ENCODE results near the gene SOCS1. TPM values are rescaled to one million over a fixed set of nuclear protein-coding genes. Genes with fewer than 3 reads are reported as not detected.
A peak's percentile ranks its signal among the peaks of the same experiment; 100 is the strongest.

The SOCS1 gene
- polyA plus RNA-seq, 1 of the 3 experiments (the other 2 are of a cell fraction), result 8.6 TPM

- no peak for TF ChIP-seq MEF2A (IDR thresholded peaks at IDR 0.05; ENCODE audit: borderline replicate concordance, low read depth)
- no peak for TF ChIP-seq GATA2 (CRISPR knock-in tag; IDR thresholded peaks at IDR 0.05)
- no peak for TF ChIP-seq POLR2AphosphoS5 (IDR thresholded peaks at IDR 0.05; ENCODE audit: low read depth, low read length)
- TF ChIP-seq MXI1 (IDR thresholded peaks at IDR 0.05; ENCODE audit: low read depth, low read length), result peak; percentile 22; the same call in 1 of the 2 replicates
- TF ChIP-seq EP300 (IDR thresholded peaks at IDR 0.05; ENCODE audit: borderline replicate concordance in 1 of 2, low read depth in 1 of 2, low read length in 1 of 2), result no peak
These were observed 879 bp downstream of the SOCS1 start (continued) for GRCh38 chr16:11254913-11255736.

GRCh38 chr16:11253995-11254912, 1.8 kb downstream of the SOCS1 start:
- 81% methylated on average over 23 of the region's 29 CpGs for WGBS (ENCODE audit: low lambda C conversion rate)
- peaks cover 25% of the 10 kb centered on the region for H3K79me2 ChIP-seq (ENCODE audit: insufficient read depth)
- H3K9me2 ChIP-seq, result no peaks in the 10 kb centered on the region
- no peak overlapping the region for H2AFZ ChIP-seq (ENCODE audit: low read depth)
- H3K27me3 ChIP-seq (ENCODE audit: insufficient read depth), result no peaks in the 10 kb centered on the region
- DNase-seq, result no peak
- ChIA-PET CTCF (interaction anchor here (0.7 to 14.4 kb wide), 30 partner anchors 8 to 316 kb away, joined by 3 to 318 read pairs (median 6); no protein-coding TSS in a partner anchor), POLR2A (no interaction called here)
- H4K20me1 ChIP-seq (ENCODE audit: insufficient read depth), result peaks cover 32% of the 10 kb centered on the region
- H3K27ac ChIP-seq (ENCODE audit: low read depth in 2 of 2, low read length in 1 of 2), result no peak overlapping the region
- peak overlapping the region; percentile 83 for H3K4me2 ChIP-seq
- TF ChIP-seq EP300 (IDR thresholded peaks at IDR 0.05; ENCODE audit: borderline replicate concordance in 1 of 2, low read depth in 1 of 2, low read length in 1 of 2) (no peak), NRF1 (IDR thresholded peaks at IDR 0.05; ENCODE audit: low read depth, low read length) (no peak), POLR2AphosphoS5 (IDR thresholded peaks at IDR 0.05; ENCODE audit: low read depth, low read length) (no peak), ELF1 (IDR thresholded peaks at IDR 0.05) (no peak), TAF1 (IDR thresholded peaks at IDR 0.05; ENCODE audit: borderline replicate concordance, low read depth, low read length) (no peak), MEF2A (IDR thresholded peaks at IDR 0.05; ENCODE audit: borderline replicate concordance, low read depth) (no peak), CHD2 (IDR thresholded peaks at IDR 0.05; ENCODE audit: low read length, partially characterized antibody) (no peak), PBX3 (IDR thresholded peaks at IDR 0.05) (no peak), REST (IDR thresholded peaks at IDR 0.05; ENCODE audit: low read depth, low read length) (no peak), YY1 (IDR thresholded peaks at IDR 0.05; ENCODE audit: low read depth) (no peak), FOXM1 (IDR thresholded peaks at IDR 0.05; ENCODE audit: low read depth) (no peak), TCF12 (IDR thresholded peaks at IDR 0.05) (no peak), IRF3 (IDR thresholded peaks at IDR 0.05; ENCODE audit: low read depth, low read length) (no peak), RAD21 (IDR thresholded peaks at IDR 0.05; ENCODE audit: low read length) (no peak), RFX5 (IDR thresholded peaks at IDR 0.05; ENCODE audit: low read length) (no peak)
- peaks cover 9 to 26% of the 10 kb centered on the region in 2 experiments; a peak in 3 of 4 replicates for H3K4me1 ChIP-seq (ENCODE audit: control insufficient read depth in 1 of 2, insufficient read depth in 2 of 2, low read depth in 1 of 2, low read length in 1 of 2)
- peaks cover 3 to 4% of the 10 kb centered on the region in 2 experiments for H3K36me3 ChIP-seq (replicated peaks in 1 of 2; ENCODE audit: control insufficient read depth in 1 of 2, insufficient read depth in 2 of 2, low read length in 1 of 2)
- H3F3A ChIP-seq (replicated peaks; ENCODE audit: insufficient read depth), result peaks cover 28% of the 10 kb centered on the region
- H3K9me3 ChIP-seq, result no peaks in the 10 kb centered on the region
- H3K9ac ChIP-seq, result peak overlapping the region; percentile 70; the same call in 1 of the 2 replicates
- H3K4me3 ChIP-seq (ENCODE audit: low read depth in 2 of 2, low read length in 1 of 2), result peak overlapping the region; percentile 79 to 84
